Measurements from ENCODE around the gene EFCAB8.
A peak's percentile ranks its signal among the peaks of the same experiment; 100 is the strongest.
"Not testable (repeated sequence)": the region's sequence is repeated elsewhere in the genome, so short reads cannot be mapped to it uniquely, and the experiment has no call there.

EFCAB8 gene

GRCh38 chr20:32960849-32961731 lies 102.4 kb downstream of the EFCAB8 start:
- DNase-seq, result no peak

- DNase-seq, result no peak
Observed at GRCh38 chr20:32962053-32962452, 103.3 kb downstream of the EFCAB8 start.

- not testable (repeated sequence) for DNase-seq
Observed at GRCh38 chr20:32962646-32963045, 103.9 kb downstream of the EFCAB8 start.

GRCh38 chr20:32963176-32963575 lies 104.5 kb downstream of the EFCAB8 start:
- DNase-seq, result no peak

DNA sequence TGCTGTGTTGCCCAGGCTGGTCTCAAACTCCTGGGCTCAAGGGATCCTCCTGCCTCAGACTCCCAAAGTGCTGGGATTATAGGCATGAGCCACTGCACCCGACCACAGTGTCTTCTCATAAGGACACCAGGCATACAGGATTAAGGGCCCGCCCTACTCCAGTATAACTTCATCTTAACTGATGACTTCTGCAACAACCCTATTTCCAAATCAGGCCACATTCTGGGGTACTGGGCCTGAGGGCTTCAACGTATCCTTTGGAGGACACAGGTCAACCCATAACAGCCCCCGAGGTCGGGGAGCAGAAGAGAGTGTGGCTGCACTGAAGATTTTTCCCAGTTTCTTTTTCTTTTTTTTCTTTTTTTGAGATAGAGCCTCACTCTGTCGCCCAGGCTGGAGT lies 105.9 kb downstream of the EFCAB8 start:
- DNase-seq, result no peak

- DNase-seq, result no peak
Observed at GRCh38 chr20:32965115-32965514, 106.4 kb downstream of the EFCAB8 start.

GRCh38 chr20:32965581-32966373 lies 107.1 kb downstream of the EFCAB8 start:
- no peak for DNase-seq

DNA sequence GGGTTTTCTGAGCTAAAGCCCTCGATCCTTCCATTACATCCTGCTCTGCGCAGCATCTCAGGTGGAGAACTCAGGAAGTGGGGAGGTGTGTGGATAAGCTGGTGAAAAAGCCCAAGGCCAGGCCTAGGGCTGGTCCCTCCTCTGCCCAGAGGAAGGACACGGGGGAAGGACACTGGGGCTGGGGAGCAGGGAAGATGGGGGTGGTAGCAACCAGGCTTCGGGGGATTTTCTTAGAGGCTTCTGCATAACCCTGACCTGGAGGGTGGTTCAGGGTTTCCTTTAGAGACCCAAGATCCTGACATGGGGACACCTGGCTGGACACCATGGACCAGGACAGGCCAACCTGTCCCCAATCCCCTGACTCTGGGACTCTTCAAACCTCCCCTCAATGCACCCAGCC lies 107.7 kb downstream of the EFCAB8 start:
- DNase-seq, result no peak

DNA sequence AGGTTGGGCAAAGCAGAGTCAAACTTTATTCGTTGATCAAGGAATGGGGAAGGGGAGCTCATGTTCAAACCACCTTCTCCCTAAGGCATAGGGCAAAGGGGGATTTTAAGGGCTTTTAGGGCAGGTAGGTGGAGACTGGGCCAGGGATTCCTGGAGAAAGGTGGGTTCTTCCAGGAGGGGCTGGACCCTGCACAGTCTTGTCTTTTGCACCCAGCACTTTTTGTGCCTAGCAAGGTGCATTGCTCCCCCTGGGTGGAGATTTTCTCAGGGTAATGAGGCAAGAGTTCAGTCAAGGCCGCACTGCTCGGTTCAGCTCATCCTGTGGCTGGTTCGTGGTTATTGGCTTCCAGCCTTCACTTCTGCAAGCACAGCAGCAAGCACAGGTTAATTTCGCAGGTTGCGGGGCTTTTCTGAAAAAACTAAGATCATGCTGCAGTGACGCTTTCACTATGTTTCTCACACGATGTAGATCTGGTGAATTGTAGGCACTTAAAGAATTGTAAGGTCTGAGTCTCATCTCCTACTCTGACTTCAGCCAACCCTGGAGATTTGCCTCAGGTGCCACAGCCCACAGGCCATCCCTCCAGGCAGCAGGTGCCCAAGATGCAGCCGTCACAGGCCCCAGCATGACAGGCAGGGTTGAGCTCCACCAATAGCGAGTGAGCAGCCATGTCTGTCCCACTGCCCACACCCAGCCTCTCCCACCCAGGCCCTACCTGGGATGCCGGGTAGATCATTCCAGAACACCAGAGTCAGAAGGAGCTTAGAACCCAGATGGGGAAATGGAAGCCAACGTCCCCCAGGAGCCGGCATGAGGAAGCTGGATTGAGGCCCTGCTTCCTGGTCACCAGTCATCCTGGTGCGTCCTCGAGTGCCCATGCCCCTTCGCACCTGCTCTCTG lies 108.4 kb downstream of the EFCAB8 start:
- DNase-seq, result peak; percentile 69

GRCh38 chr20:32967961-32968457 lies 109.3 kb downstream of the EFCAB8 start:
- no peak for DNase-seq

- DNase-seq, result no peak
Observed at GRCh38 chr20:32968478-32969241, 109.9 kb downstream of the EFCAB8 start.

DNA sequence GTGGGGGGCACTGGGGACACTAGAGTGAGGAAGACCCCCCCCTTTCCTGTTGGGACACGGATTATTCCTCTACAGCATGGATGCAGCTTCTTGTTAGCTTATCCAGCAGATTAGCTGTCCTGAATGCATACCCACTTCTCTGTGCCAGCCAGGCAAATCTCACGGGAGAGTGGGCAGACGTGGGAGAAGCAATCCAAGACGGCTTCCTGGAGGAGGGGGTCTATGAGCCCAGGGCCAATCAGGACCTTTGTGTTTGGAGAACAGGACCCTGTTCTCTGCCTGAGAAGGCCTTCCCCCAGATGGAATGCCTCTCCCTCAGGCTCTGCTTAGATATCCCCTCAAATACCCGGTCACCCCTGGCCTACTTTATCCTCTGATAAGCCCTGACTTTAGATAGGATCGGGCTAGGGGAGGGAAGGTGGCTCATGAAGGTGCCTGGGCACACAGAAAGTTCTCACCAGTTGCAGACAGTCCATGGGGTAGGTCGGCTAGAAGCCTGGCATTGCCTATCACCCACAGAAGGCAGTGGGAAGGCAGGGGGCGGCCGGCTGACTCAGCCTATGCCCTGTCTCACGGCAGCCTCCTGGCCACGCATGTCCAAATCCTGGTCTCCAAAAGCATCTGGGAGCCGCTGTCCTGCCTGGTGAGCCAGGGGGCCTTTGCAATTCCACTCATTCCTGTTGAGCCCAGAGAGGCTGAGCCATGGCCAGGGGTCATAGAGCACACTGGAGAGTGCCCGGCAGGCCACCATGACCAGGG lies 110.8 kb downstream of the EFCAB8 start:
- DNase-seq, result no peak

DNA sequence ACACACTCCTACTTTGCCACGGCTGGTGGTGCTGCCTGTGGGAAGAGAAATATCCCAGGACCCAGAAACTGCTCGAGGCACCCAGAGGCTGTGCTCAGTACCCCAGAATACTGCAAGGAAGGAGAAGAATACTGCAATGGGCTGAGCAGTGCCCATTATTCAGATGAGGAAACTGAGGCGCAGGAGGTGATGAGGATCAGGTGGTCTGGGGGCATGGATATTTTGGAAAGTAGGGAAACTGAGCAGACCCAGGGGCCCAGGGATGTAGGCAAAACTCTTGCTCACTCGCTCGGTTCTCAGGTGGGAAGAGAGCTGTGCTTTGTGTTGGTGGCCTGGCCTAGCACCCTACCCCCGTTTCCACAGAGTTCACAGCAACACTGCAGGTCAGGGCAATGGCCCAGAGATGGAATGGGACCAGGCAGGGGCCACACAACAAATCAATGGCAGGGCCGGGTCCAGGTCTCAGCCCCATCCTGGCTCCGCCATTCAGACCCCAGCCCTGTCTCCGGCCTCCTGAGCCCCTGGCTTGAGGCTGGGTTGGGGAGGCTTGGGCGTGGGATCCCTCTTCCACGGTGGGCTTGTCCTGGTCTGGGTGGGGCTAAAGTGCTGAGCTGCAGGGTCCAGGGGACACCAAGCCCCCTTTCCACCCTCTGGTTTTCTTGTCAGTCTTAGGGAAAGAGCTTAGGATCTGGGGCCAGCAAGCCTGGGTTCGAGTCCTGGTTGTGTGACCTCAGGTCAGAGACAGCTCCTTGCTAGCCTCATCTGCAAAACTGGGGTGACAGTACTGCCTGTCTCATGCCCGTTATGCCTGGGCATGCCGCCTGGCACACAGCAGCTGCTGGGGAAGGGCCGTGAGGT lies 111.6 kb downstream of the EFCAB8 start:
- no peak for DNase-seq

DNA sequence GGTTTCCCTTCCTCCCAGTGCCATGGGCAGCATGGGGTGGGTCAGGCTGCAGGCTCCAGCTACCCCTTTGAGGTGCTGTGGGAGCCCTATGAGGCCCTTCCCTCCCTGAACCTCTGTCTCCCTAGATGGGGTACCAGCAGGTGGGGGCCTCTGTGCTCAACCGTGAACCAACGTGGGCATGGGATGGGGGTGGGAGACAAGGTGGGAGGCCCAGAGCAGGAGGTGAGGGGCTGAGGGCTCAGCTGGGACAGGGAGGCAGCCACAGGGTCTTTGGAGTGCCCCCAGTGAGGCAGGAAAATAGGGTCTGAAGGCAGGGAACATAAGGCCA lies 112.2 kb downstream of the EFCAB8 start:
- no peak for DNase-seq

DNA sequence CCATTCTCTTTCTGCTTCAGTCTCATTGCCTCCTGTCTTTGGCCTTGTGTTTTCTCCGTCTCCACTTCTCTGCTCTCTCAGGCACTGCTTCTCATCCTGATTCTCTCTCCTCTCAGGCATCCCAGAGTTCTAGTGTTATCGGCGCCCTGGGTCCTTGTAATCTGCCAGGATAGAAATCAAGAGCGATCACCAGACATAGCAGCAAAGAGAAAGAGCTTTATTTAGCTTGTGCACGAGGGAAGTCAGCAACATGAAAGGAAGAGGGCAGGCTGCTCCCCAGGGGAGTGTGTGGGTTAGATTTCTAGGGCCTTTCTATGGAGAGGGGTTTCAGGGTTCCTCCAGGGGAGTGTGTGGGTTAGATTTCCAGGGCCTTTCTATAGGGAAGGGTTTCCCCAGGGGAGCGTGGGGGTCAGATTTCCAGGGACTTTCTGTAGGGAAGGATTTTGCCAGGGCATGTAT lies 113.0 kb downstream of the EFCAB8 start:
- DNase-seq, result no peak

GRCh38 chr20:32972181-32973076 lies 113.7 kb downstream of the EFCAB8 start:
- DNase-seq, result peak; percentile 79

- DNase-seq, result no peak
Observed at GRCh38 chr20:32973077-32973717, 114.5 kb downstream of the EFCAB8 start.

DNA sequence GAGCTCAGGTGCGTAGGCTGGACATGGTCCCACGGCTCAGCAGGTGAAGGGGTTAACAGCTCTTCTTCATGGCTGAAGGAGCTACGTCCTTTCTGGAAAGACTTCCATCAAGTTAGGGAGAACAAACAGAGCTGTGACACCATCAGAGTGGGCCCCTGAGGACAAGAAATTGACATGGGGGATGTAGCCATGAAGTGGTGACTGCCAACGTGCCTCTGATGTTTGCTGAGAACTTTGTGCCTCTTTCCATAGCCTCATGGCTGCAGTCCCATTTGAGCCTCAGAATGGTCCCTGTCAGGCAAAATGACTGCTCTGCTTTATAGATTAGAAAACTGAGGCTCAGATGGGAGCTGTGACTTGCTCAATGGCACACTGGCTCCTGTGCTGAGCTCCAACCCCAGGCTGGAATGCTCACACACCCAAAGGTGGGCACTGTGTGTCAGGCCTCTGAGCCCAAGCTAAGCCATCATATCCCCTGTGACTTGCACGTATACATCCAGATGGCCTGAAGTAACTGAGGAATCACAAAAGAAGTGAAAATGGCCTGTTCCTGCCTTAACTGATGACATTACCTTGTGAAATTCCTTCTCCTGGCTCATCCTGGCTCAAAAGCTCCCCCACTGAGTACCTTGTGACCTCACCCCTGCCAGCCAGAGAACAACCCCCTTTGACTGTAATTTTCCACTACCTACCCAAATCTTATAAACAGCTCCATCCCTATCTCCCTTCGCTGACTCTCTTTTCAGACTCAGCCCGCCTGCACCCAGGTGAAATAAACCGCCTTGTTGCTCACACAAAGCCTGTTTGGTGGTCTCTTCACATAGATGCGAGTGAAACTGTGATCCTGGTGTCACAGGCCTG lies 115.7 kb downstream of the EFCAB8 start:
- DNase-seq, result not testable (repeated sequence)

All from NK-92 treated with Interleukin-12 subunit alpha and Interleukin-12 subunit beta, amount 100 ng/mL, for 24 hours (cell line).